Heart right ventricle (tissue), 16 donors: ENCODE results near the gene ADAM23. TPM values are rescaled to one million over a fixed set of nuclear protein-coding genes. Genes with fewer than 3 reads are reported as not detected.

Source experiments
- ATAC-seq, 8 donors: fragments of 200-7000 bp; cut with Tn5 transposase; one replicate each; pipeline ENCODE4 v1.9.1; 2020; ENCODE audit warnings: mild to moderate bottlenecking in 8 of 8, moderate library complexity in 8 of 8, moderate number of reproducible peaks in 1 of 8
- DNase-seq, 2 donors: peaks; one replicate each; pipeline ENCODE4 v3.0.0-alpha.2; 2020
- H3K27ac ChIP-seq, 10 donors: fragments of 200-600 bp; sonication (generic) in 2 of 10; one replicate each; pipeline versions ENCODE4 v1.5.0 to v1.8.0; 2020 to 2022; ENCODE audit warnings: mild to moderate bottlenecking in 3 of 10
- H3K27me3 ChIP-seq, 7 donors: fragments of 200-600 bp; one replicate each; pipeline ENCODE4 v1.8.0; 2021 to 2022; ENCODE audit warnings: mild to moderate bottlenecking in 2 of 7
- H3K36me3 ChIP-seq, 9 donors: fragments of 200-600 bp; sonication (generic) in 1 of 9; one replicate each; pipeline versions ENCODE4 v1.5.0 to v1.8.0; 2020 to 2022; ENCODE audit warnings: mild to moderate bottlenecking in 2 of 9
- H3K4me1 ChIP-seq, 9 donors: fragments of 200-600 bp; sonication (generic) in 1 of 9; one replicate each; pipeline versions ENCODE4 v1.5.0 to v1.8.0; 2020 to 2022; ENCODE audit warnings: mild to moderate bottlenecking in 4 of 9
- H3K4me3 ChIP-seq, 10 donors: fragments of 200-600 bp; sonication (generic) in 2 of 10; one replicate each; pipeline versions ENCODE4 v1.5.0 to v1.8.0; 2020 to 2022; ENCODE audit warnings: mild to moderate bottlenecking in 7 of 10, moderate library complexity in 2 of 10
- H3K9me3 ChIP-seq, 11 donors: fragments of 200-600 bp in 10 of 11; sonication (generic) in 2 of 11; one replicate each; pipeline versions ENCODE4 v1.5.0 to v1.8.0; 2013 to 2022; ENCODE audit warnings: mild to moderate bottlenecking in 2 of 11, control low read depth in 1 of 11, moderate library complexity in 1 of 11
- WGBS, 2 donors: extraction: QIAGEN DNeasy Blood & Tissue Kit; methylation state at CpG; one replicate each; pipeline ENCODE4 v1.1.7; 2013; ENCODE audit warnings: inconsistent platforms in 1 of 2; 5-methylcytosine and 5-hydroxymethylcytosine counted together
- intact Hi-C, 10 donors: fragments of 100-400 bp; cut with DNase I; formaldehyde crosslinking; loops; one replicate each; pipeline versions ENCODE4 v1.11.1 to v1.14.2; 2022
- polyA plus RNA-seq, 2 donors: library from polyadenylated mRNA; stranded (reverse); fragments of 200-250 nt; gene quantifications; one replicate each; pipeline ENCODE4 v1.2.3, GENCODE V29; 2013
- total RNA-seq, 10 donors: library from RNA; stranded (reverse); fragmentation: NEBNext Ultra II Directional in 3 of 10; extraction: Animal tissue kit (Norgen Biotek cat#: 25700) in 3 of 10; gene quantifications; one replicate each; pipeline versions ENCODE4 v1.2.1 to v1.2.4, GENCODE V29; 2021 to 2023
- TF ChIP-seq, protein P1 (sequence below), 9 donors: fragments of 200-600 bp; sonication (generic) in 2 of 9; IDR thresholded peaks; one replicate each; pipeline versions ENCODE4 v1.5.0 to v1.8.0; 2021 to 2022; ENCODE audit warnings: antibody characterized with exemption in 9 of 9, mild to moderate bottlenecking in 5 of 9, moderate library complexity in 1 of 9
- donor health status: Arrhythmogenic right ventricular cardiomyopathy.
- donor health status: ischemic (EF 13 %, LVEDD 7.1; RV severe dilation, severe dysfunction).
- donor health status: healthy with polysubstance abuse.
- donor health status: DM: no; HTN: yes; CAD: no.
- donor health status: DM: no; HTN: no; CAD: no.
- donor health status: ischemic (EF 25% LVEDD 6.9; RV normal size, moderate dysfunction).
- donor health status: ischemic (EF 25% LVEDD 5.7; RV mildly dilated, moderate dysfunction).
- donor health status: healthy.
- donor health status: DM: yes; HTN: yes; CAD: no.
- donor health status: Ischemic cardiomyopathy.
- donor health status: ischemic (EF 35%, LVEDD 5.7; RV mildly dilated, moderate dysfunction).
- donor health status: nonischemic (EF 11% LVEDD 7.7; RV severe dilation, severe dysfunction).
- donor health status: DM: yes; HTN: yes; CAD: no.
- donor health status: PGD.
- donor health status: ischemic (EF 29% LVEDD 5.4; RV normal size, mild dysfunction).
- donor health status: nonischemic (EF 23%, LVEDD 6.1; RV moderate dilation, normal function).

ADAM23 gene
- total and polyA plus RNA-seq, 12 donors: 11.9 to 101 (median 66.2) TPM

GRCh38 chr2:206569470-206569869 lies 126.1 kb downstream of the ADAM23 start:
- Histone ChIP-seq H3K27ac (no peak overlapping the region), H3K4me1 (no peaks in the 10 kb centered on the region), H3K36me3 (peaks cover 0 to 45% (median 0%) of the 10 kb centered on the region in 9 donors), H3K27me3 (no peaks in the 10 kb centered on the region), H3K9me3 (no peaks in the 10 kb centered on the region), H3K4me3 (no peak overlapping the region)
- DNase-seq (no peak), ATAC-seq (no peak)
- intact Hi-C loops: no loop called here
- TF ChIP-seq, protein P1, sequence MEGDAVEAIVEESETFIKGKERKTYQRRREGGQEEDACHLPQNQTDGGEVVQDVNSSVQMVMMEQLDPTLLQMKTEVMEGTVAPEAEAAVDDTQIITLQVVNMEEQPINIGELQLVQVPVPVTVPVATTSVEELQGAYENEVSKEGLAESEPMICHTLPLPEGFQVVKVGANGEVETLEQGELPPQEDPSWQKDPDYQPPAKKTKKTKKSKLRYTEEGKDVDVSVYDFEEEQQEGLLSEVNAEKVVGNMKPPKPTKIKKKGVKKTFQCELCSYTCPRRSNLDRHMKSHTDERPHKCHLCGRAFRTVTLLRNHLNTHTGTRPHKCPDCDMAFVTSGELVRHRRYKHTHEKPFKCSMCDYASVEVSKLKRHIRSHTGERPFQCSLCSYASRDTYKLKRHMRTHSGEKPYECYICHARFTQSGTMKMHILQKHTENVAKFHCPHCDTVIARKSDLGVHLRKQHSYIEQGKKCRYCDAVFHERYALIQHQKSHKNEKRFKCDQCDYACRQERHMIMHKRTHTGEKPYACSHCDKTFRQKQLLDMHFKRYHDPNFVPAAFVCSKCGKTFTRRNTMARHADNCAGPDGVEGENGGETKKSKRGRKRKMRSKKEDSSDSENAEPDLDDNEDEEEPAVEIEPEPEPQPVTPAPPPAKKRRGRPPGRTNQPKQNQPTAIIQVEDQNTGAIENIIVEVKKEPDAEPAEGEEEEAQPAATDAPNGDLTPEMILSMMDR (IDR thresholded peaks at IDR 0.05): no peak
- 85 to 91% methylated on average over 3 of the region's 3 CpGs for WGBS, 2 donors

DNA sequence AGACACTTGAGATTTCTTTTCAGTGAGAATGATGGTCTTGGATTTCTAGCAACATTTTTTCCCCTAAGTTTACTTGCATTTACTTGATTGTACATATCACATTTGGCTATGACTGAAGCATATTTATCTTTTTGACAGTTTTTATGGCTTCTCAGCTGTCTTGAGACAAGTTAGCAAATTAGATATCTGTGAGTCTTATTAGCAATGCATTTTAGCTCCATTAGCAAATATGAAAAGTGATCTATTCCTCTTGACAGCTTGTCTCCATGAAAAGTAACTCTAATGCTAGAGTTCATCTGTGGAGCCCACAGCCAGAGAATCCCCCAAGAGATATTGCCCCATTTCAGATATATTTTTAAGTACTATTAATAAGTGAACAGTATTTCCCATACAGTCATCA lies 126.9 kb downstream of the ADAM23 start:
- Histone ChIP-seq H3K4me3 (no peak overlapping the region), H3K27ac (no peak overlapping the region), H3K36me3 (peaks cover 0 to 45% (median 0%) of the 10 kb centered on the region in 9 donors), H3K9me3 (no peaks in the 10 kb centered on the region), H3K27me3 (no peaks in the 10 kb centered on the region), H3K4me1 (no peaks in the 10 kb centered on the region)
- DNase-seq (no peak), ATAC-seq (no peak)
- TF ChIP-seq, protein P1 (IDR thresholded peaks at IDR 0.05): no peak
- intact Hi-C loops: no loop called here

DNA sequence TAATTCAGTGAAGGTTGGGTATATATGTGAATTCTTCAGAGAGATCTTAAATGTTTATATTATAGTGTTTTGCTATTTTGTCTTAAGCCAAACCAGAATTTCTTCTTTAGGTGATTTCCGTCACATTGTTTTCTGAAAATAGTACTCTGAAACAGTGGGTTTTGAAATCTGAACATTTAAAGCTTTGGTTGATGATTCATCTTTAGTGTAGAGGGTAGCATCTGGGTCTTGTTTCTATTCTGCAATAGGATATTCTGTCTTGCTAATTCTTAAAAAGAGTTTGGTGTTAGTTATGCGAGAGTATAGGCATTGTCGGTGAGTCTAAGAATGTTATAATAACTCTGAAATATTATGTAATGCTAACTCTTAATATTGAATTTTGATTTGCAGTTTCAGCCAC lies 129.4 kb downstream of the ADAM23 start:
- TF ChIP-seq, protein P1 (IDR thresholded peaks at IDR 0.05): no peak
- Histone ChIP-seq H3K4me3 (no peak overlapping the region), H3K36me3 (peaks cover 0 to 34% (median 0%) of the 10 kb centered on the region in 9 donors), H3K27me3 (no peaks in the 10 kb centered on the region), H3K9me3 (no peaks in the 10 kb centered on the region), H3K4me1 (no peaks in the 10 kb centered on the region), H3K27ac (no peak overlapping the region)
- WGBS, 2 donors: 92 to 95% methylated on average over 3 of the region's 3 CpGs
- intact Hi-C loops: no loop called here
- ATAC-seq (no peak), DNase-seq (no peak)

- ATAC-seq (no peak), DNase-seq (no peak)
- peaks cover 0 to 31% (median 0%) of the 10 kb centered on the region in 9 donors for H3K36me3 ChIP-seq
- H3K27me3 ChIP-seq: no peaks in the 10 kb centered on the region
- intact Hi-C loops: no loop called here
- WGBS, 2 donors: 89 to 91% methylated on average over 6 of the region's 6 CpGs
- H3K4me3 ChIP-seq: no peak overlapping the region
- no peaks in the 10 kb centered on the region for H3K4me1 ChIP-seq
- no peaks in the 10 kb centered on the region for H3K9me3 ChIP-seq
- TF ChIP-seq, protein P1 (IDR thresholded peaks at IDR 0.05): no peak
- no peak overlapping the region for H3K27ac ChIP-seq
Measured at GRCh38 chr2:206573793-206574192, 130.5 kb downstream of the ADAM23 start.
